K562 (cell line): Measurements from ENCODE around the gene PCDH9.

Experiments
- NFIC ChIP-seq: fragments of 450-650 bp; IDR thresholded peaks from 2 replicates; pipeline ENCODE4 v1.6.1; 2017; ENCODE audit warnings: mild to moderate bottlenecking, inconsistent platforms
- POLR2A ChIP-seq: fragments of 450-650 bp; conservative IDR thresholded peaks from 2 replicates; pipeline ENCODE4 v1.6.1; 2016
- RBM14 ChIP-seq: fragments of 200-400 bp; formaldehyde crosslinking; IDR thresholded peaks from 2 replicates; pipeline ENCODE4 v1.6.1; 2018; ENCODE audit warnings: low read depth, mild to moderate bottlenecking, low read length, moderate library complexity, borderline replicate concordance; ENCODE audit not compliant: insufficient read depth
- TBL1XR1 ChIP-seq, 2 experiments: IDR thresholded peaks; 2 replicates each; pipeline ENCODE4 v1.6.1; 2012; ENCODE audit warnings: improper control_type of control experiment in 2 of 2, low read length in 2 of 2, mild to moderate bottlenecking in 1 of 2
- ZC3H11A ChIP-seq: IDR thresholded peaks from 2 replicates; pipeline ENCODE4 v1.6.1; 2012; ENCODE audit warnings: low read depth, low read length, improper control_type of control experiment

DNA sequence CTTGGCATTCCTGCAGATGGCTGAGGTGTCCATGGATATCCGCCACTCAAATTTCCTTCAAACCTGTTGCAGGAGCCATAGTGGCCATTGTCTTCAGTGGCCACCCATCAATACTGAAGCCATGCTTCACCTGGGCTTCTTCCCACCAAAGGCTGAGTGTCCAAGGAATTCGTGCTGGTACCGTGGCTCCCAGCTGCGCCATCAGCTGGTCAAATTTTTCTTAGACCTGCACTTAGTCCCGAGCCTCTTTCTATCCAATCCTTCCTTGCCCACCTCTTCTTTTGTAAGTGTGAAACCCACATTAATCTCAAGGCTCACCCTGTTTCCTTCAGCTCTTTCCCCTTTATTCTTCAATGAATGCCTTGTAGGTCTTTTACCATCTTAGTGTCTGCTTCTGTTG lies 152.1 kb downstream of the PCDH9 start:
- TF ChIP-seq NFIC (no peak), POLR2A (no peak), ZC3H11A (no peak), TBL1XR1 (IDR thresholded peaks at IDR 0.05; ENCODE audit: low read length in 2 of 2) (no peak), RBM14 (no peak)
